HG03045 (cell line): Measurements from ENCODE around the gene FAM153A.
"Not testable (repeated sequence)": the region's sequence is repeated elsewhere in the genome, so short reads cannot be mapped to it uniquely, and the experiment has no call there.

Experiments
- ATAC-seq: cut with Tn5 transposase; IDR thresholded peaks from one replicate; pipeline ENCODE4 v1.9.1; 2021; ENCODE audit warnings: mild to moderate bottlenecking, moderate library complexity; ENCODE audit not compliant: unreplicated experiment

The FAM153A gene

GRCh38 chr5:177782792-177783633 lies at the start of gene FAM153A:
FAM153A (minus strand) TSS chr5:177782899.
- ATAC-seq = not testable (repeated sequence)

DNA sequence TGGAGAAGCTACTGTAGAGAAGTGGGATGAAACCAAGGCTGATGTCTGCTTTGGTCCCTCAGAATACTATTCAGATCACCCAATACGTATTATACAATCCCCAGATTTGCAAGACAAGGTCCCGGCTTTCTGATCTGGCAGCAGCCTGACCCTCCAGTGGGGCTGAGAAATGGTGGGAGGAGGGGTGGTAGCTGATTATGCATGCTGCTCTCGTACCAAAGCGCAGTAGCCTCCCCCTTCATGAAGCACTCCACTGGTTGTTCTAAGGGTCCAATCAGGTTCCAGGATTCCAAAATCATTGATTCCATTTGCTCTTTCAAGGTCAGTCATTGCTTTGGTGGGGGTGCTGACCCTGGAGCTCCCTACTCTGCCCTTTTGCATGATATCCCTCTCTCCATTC lies 49.6 kb upstream of the FAM153A start:
- ATAC-seq = not testable (repeated sequence)

GRCh38 chr5:177826073-177826472 lies 43.4 kb upstream of the FAM153A start:
- not testable (repeated sequence) for ATAC-seq

DNA sequence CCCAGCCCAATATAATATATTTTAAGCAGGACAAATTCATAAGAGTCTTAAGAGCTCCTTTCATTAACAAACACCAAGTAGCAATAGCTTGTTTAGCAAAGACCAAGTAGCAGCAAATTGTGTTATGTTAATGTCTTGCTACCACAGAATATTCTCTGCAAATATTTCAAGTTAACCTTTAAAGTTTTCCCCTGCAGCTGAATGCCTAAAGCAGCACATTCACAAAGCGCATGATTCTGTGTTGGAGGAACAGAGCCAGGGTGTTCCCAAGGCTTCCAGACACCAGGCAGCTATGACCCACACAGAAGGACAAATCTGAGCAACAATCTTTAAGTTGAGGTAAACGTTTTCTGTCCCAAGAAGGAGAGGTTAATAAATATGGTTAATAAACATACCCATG lies 42.1 kb upstream of the FAM153A start:
- not testable (repeated sequence) for ATAC-seq

GRCh38 chr5:177822489-177822888 lies 39.8 kb upstream of the FAM153A start:
- ATAC-seq = not testable (repeated sequence)

- not testable (repeated sequence) for ATAC-seq
Observed at GRCh38 chr5:177819664-177820063, 37.0 kb upstream of the FAM153A start.

- ATAC-seq = not testable (repeated sequence)
Observed at GRCh38 chr5:177812814-177813425, 30.2 kb upstream of the FAM153A start.

GRCh38 chr5:177812160-177812743 lies 29.6 kb upstream of the FAM153A start:
- ATAC-seq = not testable (repeated sequence)

DNA sequence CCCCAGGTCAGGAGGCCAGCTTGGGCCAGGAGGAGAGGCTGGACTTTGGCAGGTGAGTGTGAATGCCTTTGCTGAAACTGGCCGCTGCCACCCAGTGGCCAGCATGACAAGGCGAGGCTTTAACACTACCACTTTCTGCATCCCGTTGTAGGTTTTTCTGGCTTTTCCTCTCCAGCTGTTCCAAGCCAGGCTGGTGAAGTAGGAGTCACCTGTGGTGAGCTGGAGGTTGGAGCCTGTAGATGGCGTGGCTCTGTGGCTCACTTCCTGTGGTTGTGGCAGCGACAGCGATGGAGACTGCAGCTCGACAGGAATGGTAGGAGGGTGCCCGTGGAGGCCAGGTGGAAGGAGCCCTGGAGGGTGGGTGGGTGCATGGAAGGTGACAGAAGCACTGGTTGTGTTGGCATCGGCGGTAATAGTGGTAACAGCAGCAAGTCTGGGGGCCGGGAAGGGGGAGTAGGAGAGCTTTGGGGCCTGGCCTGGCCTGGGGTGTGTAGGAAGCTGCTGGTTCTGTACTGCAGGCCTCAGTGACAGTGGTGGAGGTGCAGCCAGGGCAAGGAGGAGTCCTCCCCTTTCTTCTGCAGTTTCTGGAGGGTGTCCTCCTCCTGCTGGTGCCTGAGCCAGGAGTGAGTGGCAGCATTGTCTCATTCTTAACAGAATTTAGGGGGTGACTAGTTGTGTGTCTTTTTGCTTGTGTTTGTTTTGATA lies 26.7 kb upstream of the FAM153A start:
- ATAC-seq = not testable (repeated sequence)

- ATAC-seq = not testable (repeated sequence)
Observed at GRCh38 chr5:177808420-177808819, 25.7 kb upstream of the FAM153A start.

DNA sequence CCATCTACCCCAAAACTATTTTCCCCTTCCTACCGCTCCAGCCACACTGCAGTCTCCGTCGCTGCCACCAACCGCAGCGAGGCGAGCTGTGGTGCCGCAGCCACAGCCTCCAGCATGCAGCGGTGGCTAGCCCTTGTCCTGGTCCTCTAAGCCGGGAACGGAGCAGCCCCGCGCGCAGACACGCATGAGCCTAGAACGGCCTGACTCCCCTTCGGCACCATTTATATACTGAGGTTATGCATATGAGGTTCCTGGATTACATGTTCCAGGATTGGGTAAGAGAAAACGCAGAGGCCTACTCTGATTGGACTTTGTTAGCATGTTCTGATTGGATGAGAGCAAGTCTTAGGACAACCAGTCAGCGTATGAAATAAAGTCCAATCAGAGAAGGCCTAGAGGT lies 24.6 kb upstream of the FAM153A start:
- ATAC-seq = not testable (repeated sequence)

- ATAC-seq = not testable (repeated sequence)
Observed at GRCh38 chr5:177801427-177801826, 18.7 kb upstream of the FAM153A start.

DNA sequence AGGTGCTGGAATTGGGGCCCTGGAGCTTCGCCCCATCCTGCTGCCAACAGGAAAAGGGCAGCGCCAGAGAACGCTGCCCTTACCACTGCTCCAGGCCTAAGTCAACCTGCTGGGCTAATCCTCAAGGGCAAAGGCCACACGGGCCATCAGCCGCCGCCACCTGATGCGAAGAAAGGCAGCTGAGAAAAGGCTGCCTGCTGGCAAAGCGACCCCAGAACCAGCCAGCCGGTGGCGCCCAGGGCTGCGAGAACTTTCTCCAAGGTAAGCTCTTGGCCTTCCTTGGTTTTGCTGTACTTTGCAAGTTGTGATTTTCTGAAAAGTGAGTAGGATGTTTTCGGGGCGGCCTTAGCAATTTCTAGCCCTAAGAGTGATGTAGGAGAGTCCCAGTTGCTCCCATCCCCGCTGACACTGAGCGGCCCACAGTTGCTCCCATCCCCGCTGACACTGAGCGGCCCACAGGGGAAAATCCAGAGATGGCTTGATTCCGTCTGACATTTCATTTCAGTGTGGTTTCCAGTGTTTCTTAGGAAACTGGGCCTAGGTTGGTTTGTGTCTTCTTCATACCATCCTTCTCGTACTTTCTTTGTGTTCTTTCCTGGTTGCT lies 15.6 kb upstream of the FAM153A start:
- ATAC-seq = not testable (repeated sequence)

DNA sequence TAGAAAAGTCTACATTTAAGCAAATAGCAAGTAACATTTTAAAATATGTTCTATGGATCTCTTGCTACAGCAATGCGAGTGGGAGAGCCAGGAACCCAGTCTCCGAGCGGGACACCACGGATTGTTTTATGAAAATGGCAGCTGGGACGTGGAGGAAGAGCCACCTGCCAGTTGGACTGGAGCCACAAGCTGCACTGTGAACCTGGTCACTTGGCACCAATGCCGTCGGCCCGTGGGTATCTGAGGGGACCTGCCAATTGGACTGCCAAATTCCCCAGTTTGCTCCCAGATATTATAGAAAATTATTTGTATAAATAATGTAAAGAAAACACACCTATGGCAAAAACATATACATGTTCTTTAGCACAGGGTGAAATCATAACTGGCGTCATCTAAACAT lies 10.6 kb upstream of the FAM153A start:
- ATAC-seq = not testable (repeated sequence)

DNA sequence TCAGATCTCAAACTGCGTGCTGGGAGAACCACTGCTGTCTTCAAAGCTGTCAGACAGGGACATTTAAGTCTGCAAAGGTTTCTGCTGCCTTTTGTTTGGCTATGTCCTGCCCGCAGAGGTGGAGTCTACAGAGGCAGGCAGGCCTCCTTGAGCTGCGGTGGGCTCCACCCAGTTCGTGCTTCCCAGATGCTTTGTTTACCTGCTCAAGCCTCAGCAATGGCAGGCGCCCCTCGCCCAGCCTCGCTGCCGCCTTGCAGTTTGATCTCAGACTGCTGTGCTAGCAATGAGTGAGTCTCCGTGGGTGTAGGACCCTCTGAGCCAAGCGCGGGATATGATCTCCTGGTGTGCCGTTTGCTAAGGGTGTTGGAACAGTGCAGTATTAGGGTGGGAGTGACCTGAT lies 8.9 kb upstream of the FAM153A start:
- ATAC-seq = not testable (repeated sequence)

DNA sequence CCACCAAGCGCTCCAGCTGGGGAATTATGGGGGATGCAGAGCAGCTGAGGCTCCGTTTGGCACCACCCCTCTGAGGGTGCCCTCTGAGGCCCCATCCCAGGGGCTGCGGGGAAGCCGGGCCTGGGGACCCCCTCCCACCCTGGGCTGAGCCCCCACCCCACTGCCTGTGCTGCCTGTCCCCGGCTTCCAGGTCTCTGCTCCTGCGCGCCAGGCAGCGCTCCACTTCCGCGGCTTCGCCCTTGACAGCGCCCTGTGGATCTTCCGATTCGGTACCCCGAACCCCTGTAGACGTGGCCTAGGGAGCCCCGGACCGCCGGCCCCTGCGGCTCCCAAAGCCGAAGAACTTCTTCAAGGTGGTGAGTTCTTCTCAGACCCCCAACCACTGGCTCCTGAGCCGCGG lies 530 bp downstream of the FAM153A start:
- not testable (repeated sequence) for ATAC-seq

- ATAC-seq = not testable (repeated sequence)
Observed at GRCh38 chr5:177771206-177771605, 11.5 kb downstream of the FAM153A start.

DNA sequence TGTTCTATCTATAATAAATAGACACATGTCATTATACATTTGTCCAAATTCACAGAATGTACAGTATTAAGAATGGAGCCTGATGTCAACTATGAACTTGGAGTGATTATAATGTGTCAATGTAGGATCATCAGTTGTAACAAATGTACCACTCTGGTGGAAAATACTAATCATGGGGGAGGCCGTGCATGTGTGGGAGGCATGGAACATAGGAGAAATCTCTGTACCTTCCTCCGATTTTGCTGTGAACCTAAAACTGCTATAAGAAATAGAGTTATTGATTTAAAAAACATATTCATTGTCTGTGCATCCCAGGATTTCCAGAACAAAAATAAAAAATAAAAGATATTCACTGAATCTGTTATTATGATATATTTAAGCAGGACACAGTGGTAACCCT lies 12.1 kb downstream of the FAM153A start:
- ATAC-seq = not testable (repeated sequence)

GRCh38 chr5:177763737-177764508 lies 18.8 kb downstream of the FAM153A start:
- ATAC-seq = not testable (repeated sequence)

GRCh38 chr5:177760954-177761353 lies 21.7 kb downstream of the FAM153A start:
- ATAC-seq = not testable (repeated sequence)
